ENCODE results near the gene SESN1.

DNA sequence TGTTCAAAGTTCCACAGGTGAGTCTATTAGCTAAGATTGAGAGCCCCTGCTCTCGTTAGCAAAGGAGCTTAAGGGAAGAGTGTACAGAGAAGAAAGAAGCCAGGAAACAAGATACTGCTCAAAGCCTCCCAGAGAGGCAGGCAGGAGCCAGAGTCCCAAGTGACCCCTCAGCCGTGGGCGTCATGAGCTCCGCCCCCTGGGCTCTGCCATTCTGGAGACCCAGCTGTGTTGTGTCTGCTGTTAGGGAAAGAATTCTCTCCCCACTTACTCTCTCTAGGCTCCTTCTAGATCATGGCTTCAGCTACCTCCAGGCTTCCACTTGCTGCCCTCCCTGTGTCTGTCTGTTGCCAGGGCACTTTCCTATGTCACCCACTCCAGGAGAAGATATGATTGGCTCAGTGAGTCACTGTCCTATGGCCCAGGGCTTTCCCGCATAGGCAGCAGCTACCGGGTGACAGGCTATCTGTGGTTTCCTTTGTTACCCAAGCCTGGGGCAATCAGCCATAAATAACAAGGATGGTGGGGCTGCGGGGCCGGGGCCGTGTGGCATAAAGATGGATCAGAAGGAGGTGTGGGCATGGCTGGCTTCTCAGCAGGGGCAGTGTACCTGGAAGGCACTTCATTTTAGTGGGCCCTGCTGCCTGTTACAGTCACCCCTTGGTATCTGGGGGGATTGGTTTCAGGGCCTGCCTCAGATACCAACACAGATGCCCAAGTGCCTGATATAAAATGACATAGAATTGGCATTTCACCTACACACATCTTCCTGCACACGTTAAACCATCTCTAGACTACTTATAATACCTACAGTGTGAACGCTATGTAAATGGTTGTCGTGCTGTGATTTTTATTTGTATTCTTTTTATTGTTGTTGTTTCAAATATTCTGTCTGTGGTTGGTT, 127.5 kb downstream of the SESN1 start:
- TF ChIP-seq EZH2 (IDR thresholded peaks at IDR 0.05; ENCODE audit: borderline replicate concordance, low read length) (no peak), CTCF (conservative IDR thresholded peaks at IDR 0.05 in 1 of 2, IDR thresholded peaks at IDR 0.05 in 1 of 2; ENCODE audit: extremely low read depth in 1 of 2, insufficient read depth in 1 of 2, low read depth in 1 of 2, low read length in 2 of 2) (no peak)

All from mammary epithelial cell (primary cell).